Hepatocyte (in vitro differentiated cells): Measurements from ENCODE around the gene KRT81. TPM values are rescaled to one million over a fixed set of nuclear protein-coding genes. Genes with fewer than 3 reads are reported as not detected.

Experiments used
- DNase-seq: peaks from one replicate; pipeline ENCODE4 v3.0.0-alpha.2; 2016; ENCODE audit warnings: low spot score
- H2AFZ ChIP-seq: fragments of 200-600 bp; sonication (generic); 2 replicates; pipeline ENCODE4 v1.6.0; 2016; ENCODE audit warnings: antibody characterized with exemption, mild to moderate bottlenecking
- H3K27ac ChIP-seq: fragments of 200-600 bp; sonication (generic); 2 replicates; pipeline ENCODE4 v1.5.1; 2016; ENCODE audit warnings: mild to moderate bottlenecking
- H3K27me3 ChIP-seq: fragments of 200-600 bp; sonication (generic); 2 replicates; pipeline ENCODE4 v1.6.1; 2016
- H3K36me3 ChIP-seq: fragments of 200-600 bp; sonication (generic); replicated peaks from 2 replicates; pipeline ENCODE4 v1.5.1; 2016; ENCODE audit warnings: low read depth; ENCODE audit not compliant: insufficient read depth
- H3K4me1 ChIP-seq: fragments of 200-600 bp; sonication (generic); 2 replicates; pipeline ENCODE4 v1.5.1; 2016; ENCODE audit warnings: mild to moderate bottlenecking, moderate library complexity; ENCODE audit not compliant: insufficient read depth
- H3K4me2 ChIP-seq: fragments of 200-600 bp; sonication (generic); 2 replicates; pipeline ENCODE4 v1.6.0; 2016
- H3K4me3 ChIP-seq: fragments of 200-600 bp; sonication (generic); 2 replicates; pipeline ENCODE4 v1.5.1; 2016; ENCODE audit warnings: mild to moderate bottlenecking
- H3K79me2 ChIP-seq: fragments of 200-600 bp; sonication (generic); 2 replicates; pipeline ENCODE4 v1.6.0; 2017; ENCODE audit warnings: mild to moderate bottlenecking
- H3K9me2 ChIP-seq: fragments of 200-600 bp; sonication (generic); replicated peaks from 2 replicates; pipeline ENCODE4 v1.6.0; 2017; ENCODE audit warnings: mild to moderate bottlenecking; ENCODE audit not compliant: insufficient read depth
- H3K9me3 ChIP-seq: fragments of 200-600 bp; sonication (generic); 2 replicates; pipeline ENCODE4 v1.5.1; 2016; ENCODE audit warnings: low read depth, mild to moderate bottlenecking
- H4K20me1 ChIP-seq: fragments of 200-600 bp; sonication (generic); 2 replicates; pipeline ENCODE4 v1.6.0; 2016; ENCODE audit warnings: mild to moderate bottlenecking; ENCODE audit not compliant: insufficient read depth, poor library complexity, severe bottlenecking
- EZH2 ChIP-seq: fragments of 200-600 bp; sonication (generic); IDR thresholded peaks from 2 replicates; pipeline ENCODE4 v1.6.1; 2016; ENCODE audit warnings: antibody characterized with exemption, mild to moderate bottlenecking, borderline replicate concordance
- EZH2phosphoT487 ChIP-seq: fragments of 200-600 bp; sonication (generic); IDR thresholded peaks from one replicate; pipeline ENCODE4 v1.6.1; 2018; ENCODE audit warnings: antibody characterized with exemption, mild to moderate bottlenecking, low read depth, moderate library complexity; ENCODE audit not compliant: unreplicated experiment, severe bottlenecking
- WGBS: methylation state at CpG from one replicate; pipeline ENCODE4 v1.1.6; 2016; ENCODE audit warnings: low lambda C conversion rate; ENCODE audit errors: missing lambda C conversion rate; 5-methylcytosine and 5-hydroxymethylcytosine counted together
- polyA plus RNA-seq: library from polyadenylated mRNA; unstranded; fragments of >200 nt; fragmentation: Nextera tagmentation; extraction: Ambion mirVana; gene quantifications from 2 replicates; pipeline ENCODE4 v1.2.1, GENCODE V29; 2016
- total RNA-seq: library from RNA; depleted of rRNA; stranded (reverse); fragments of >200 nt; gene quantifications from 2 replicates; pipeline ENCODE4 v1.2.3, GENCODE V29; 2014
- TF ChIP-seq, protein P1 (sequence below): fragments of 200-600 bp; sonication (generic); IDR thresholded peaks from 2 replicates; pipeline ENCODE4 v1.5.1; 2016; ENCODE audit warnings: antibody characterized with exemption, mild to moderate bottlenecking; ENCODE audit not compliant: poor library complexity

Gene KRT81
- total and polyA plus RNA-seq, 2 experiments from 2014 or later = not detected

DNA sequence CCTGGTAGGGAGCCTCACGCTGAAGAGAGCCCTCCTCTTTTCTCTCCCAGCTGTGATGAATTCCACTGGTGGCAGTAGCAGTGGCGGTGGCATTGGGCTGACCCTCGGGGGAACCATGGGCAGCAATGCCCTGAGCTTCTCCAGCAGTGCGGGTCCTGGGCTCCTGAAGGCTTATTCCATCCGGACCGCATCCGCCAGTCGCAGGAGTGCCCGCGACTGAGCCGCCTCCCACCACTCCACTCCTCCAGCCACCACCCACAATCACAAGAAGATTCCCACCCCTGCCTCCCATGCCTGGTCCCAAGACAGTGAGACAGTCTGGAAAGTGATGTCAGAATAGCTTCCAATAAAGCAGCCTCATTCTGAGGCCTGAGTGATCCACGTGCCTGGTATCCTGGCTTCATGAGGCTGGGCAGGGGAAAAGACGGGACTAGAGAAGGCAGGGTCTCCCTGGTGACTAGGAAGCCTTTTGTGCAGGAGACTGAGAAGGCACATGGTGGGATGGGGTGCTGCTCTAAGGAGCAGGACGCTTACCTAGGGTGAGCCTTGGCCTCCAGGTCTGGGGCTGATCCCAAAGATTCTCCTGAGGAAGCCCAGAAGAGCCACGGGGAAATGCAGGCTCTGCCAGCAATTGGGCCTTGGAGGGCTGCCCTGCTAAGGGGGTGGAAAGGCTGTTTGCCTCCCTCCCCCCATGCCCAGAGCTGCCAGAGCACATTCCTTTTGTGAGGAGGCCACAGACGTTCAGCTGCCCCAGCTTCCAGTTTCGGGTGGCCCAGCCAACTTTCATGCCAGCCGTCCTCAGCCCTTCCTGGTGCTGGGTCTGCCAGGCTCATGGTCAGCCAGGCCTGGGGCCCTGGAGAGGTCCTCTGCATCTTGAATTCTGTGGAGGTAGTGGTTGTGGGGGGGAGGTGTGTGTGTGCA, 42.5 kb downstream of the KRT81 start:
- Histone ChIP-seq H2AFZ (no peak overlapping the region), H3K4me3 (no peak overlapping the region)
- DNase-seq = no peak

GRCh38 chr12:52247622-52248540, 43.5 kb downstream of the KRT81 start:
- Histone ChIP-seq H3K4me3 (no peak overlapping the region), H3K9me3 (no peaks in the 10 kb centered on the region), H3K4me1 (peaks cover 30% of the 10 kb centered on the region), H3K4me2 (peak overlapping the region; percentile 19), H2AFZ (no peak overlapping the region), H3K36me3 (no peaks in the 10 kb centered on the region), H3K9me2 (no peaks in the 10 kb centered on the region), H3K27ac (peak overlapping the region; percentile 78), H3K27me3 (peaks cover 8% of the 10 kb centered on the region), H3K79me2 (no peaks in the 10 kb centered on the region), H4K20me1 (no peaks in the 10 kb centered on the region)
- 81% methylated on average over 10 of the region's 10 CpGs for WGBS
- TF ChIP-seq EZH2phosphoT487 = no peak
- TF ChIP-seq, protein P1, sequence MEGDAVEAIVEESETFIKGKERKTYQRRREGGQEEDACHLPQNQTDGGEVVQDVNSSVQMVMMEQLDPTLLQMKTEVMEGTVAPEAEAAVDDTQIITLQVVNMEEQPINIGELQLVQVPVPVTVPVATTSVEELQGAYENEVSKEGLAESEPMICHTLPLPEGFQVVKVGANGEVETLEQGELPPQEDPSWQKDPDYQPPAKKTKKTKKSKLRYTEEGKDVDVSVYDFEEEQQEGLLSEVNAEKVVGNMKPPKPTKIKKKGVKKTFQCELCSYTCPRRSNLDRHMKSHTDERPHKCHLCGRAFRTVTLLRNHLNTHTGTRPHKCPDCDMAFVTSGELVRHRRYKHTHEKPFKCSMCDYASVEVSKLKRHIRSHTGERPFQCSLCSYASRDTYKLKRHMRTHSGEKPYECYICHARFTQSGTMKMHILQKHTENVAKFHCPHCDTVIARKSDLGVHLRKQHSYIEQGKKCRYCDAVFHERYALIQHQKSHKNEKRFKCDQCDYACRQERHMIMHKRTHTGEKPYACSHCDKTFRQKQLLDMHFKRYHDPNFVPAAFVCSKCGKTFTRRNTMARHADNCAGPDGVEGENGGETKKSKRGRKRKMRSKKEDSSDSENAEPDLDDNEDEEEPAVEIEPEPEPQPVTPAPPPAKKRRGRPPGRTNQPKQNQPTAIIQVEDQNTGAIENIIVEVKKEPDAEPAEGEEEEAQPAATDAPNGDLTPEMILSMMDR = no peak
- no peak for TF ChIP-seq EZH2
- no peak for DNase-seq

More for the DNA sequence above, 42.5 kb downstream of the KRT81 start:
- Histone ChIP-seq H3K4me1 (peaks cover 24% of the 10 kb centered on the region), H4K20me1 (no peaks in the 10 kb centered on the region), H3K27me3 (peaks cover 8% of the 10 kb centered on the region), H3K9me2 (no peaks in the 10 kb centered on the region), H3K36me3 (no peaks in the 10 kb centered on the region), H3K4me2 (no peak overlapping the region), H3K27ac (no peak overlapping the region), H3K9me3 (no peaks in the 10 kb centered on the region), H3K79me2 (no peaks in the 10 kb centered on the region)
- TF ChIP-seq, protein P1 = no peak
- no peak for TF ChIP-seq EZH2
- TF ChIP-seq EZH2phosphoT487 = no peak
- WGBS = 89% methylated on average over 17 of the region's 18 CpGs

DNA sequence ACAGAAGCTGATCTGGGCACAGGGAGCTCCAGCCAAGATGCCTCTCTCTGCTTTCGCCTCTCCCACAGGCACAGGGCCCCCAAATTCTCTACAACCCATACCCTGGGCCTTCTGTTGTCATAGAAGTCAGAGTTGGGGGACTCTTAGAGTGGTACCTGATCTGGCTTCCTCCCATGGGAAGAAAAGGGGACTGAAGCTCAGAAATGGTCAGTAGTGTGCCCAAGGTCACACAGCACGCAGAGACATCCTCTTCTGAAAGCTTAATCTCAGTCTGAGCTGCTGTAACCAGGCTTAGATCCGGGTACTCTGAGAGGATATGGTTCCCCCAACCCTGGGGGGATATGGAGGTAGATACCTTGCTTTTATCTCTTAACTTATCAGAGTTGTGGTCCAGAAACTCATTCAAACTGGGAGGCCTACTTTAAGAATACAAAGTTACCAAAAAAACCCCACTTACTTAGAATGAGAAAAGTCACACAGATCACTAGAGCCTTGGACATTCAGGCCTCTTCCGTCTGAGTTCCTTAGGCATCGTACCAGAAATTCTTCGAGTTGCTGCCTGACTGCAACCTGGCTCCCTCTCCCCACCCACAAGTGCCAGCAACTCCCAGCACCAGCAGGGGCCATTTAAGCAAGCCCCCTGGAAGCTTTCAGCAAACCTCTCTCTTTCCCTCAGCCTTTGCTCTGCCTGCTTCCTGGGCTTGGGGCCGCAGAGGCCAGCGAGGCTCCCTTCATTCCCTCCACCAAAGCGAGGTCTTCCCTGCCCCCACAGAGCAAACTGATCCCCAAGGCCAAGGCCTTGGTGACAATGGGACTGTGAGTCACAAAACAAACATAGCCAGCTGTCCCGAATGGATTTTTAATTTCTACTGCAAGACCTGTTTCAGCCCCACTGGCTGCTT, 44.4 kb downstream of the KRT81 start:
- no peaks in the 10 kb centered on the region for H3K9me3 ChIP-seq
- peak overlapping the region; percentile 19 for H3K4me2 ChIP-seq
- H3K9me2 ChIP-seq = no peaks in the 10 kb centered on the region
- no peaks in the 10 kb centered on the region for H4K20me1 ChIP-seq
- H2AFZ ChIP-seq = no peak overlapping the region
- H3K4me3 ChIP-seq = no peak overlapping the region
- H3K79me2 ChIP-seq = no peaks in the 10 kb centered on the region
- DNase-seq = peak; percentile 64
- peak overlapping the region; percentile 78 for H3K27ac ChIP-seq
- TF ChIP-seq EZH2 = no peak
- H3K27me3 ChIP-seq = peaks cover 8% of the 10 kb centered on the region
- peaks cover 30% of the 10 kb centered on the region for H3K4me1 ChIP-seq
- 47% methylated on average over 10 of the region's 10 CpGs for WGBS
- no peaks in the 10 kb centered on the region for H3K36me3 ChIP-seq
